HG02588 (cell line): ENCODE data around the gene HSFX3.
"Not testable (repeated sequence)": the region's sequence is repeated elsewhere in the genome, so short reads cannot be mapped to it uniquely, and the experiment has no call there.

Source experiments
- ATAC-seq: cut with Tn5 transposase; IDR thresholded peaks from one replicate; pipeline ENCODE4 v1.9.1; 2021; ENCODE audit warnings: mild to moderate bottlenecking, moderate library complexity; ENCODE audit not compliant: unreplicated experiment

HSFX3 gene

DNA sequence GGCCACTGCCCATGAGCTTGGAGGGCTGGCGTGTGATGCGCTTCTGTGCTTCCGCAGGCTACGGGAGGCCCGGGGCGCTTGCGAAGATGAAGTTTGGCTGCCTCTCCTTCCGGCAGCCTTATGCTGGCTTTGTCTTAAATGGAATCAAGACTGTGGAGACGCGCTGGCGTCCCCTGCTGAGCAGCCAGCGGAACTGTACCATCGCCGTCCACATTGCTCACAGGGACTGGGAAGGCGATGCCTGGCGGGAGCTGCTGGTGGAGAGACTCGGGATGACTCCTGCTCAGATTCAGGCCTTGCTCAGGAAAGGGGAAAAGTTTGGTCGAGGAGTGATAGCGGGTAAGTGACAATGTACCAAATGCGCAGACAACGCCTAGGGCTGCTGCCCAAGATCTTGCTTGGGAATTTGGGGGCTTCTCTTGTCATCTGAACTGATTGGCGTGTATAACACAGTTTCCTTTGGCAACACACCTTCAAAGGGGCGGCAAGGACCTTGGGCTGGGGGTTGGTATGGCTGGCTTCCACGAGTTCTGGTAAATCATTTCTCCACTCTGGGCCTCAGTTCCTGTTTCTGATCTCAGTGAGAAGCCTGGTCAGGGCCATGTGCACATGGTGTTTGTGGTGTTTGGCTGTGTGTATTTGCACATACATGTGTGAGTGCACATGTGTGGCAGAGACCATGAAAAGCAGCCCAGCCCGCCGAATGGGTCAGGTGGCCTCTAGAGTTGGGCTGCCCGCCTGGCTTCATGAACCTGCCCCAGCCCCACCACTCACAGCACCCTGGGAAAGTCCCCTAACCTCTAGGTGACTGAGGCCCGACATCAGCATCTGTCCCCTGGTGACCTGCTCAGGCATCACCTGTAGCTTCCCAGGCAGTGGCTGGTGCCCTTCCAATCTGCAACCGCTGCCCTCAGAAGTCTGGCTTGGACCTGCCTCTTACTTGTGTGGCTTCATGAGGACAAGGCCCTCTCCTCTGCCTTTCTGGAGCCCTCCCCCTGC, 3.9 kb downstream of the HSFX3 start:
- ATAC-seq, result not testable (repeated sequence)

- ATAC-seq, result no peak
These were observed 8.1 kb downstream of the HSFX3 start for GRCh38 chrX:149541521-149542047.

GRCh38 chrX:149540621-149541520, 8.9 kb downstream of the HSFX3 start, which contains the start of gene EOLA1:
Gene EOLA1 (plus strand): TSS chrX:149541012. CDS start chrX:149545631, 4,619 bp downstream.
- ATAC-seq, result peak; percentile 82

- peak; percentile 1 for ATAC-seq
These were observed 9.5 kb downstream of the HSFX3 start for GRCh38 chrX:149540131-149540620.

- ATAC-seq, result peak; percentile 31
These were observed 10.2 kb downstream of the HSFX3 start for GRCh38 chrX:149539283-149540130.

GRCh38 chrX:149537474-149537873, 12.2 kb downstream of the HSFX3 start:
- not testable (repeated sequence) for ATAC-seq

- not testable (repeated sequence) for ATAC-seq
These were observed 14.7 kb downstream of the HSFX3 start for GRCh38 chrX:149534926-149535602.

DNA sequence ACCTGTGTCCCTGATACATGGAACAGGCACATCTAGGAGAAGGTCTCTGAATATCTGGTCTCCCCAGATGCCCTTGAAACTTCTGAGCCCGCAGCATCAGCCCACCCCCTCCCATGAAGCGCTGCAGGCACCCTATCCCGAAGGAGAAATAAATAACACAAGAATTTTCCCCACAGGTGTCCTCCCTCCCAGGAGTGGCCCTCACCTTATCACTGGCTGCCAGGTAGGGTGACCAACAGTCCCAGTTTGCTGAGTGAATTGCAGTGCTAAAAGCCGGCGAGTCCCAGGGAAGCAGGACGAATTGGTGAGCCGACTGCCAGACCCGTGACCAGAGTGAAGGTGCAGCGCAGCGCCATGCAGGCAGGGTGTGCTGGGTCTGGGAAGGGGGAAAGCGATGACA, 15.7 kb downstream of the HSFX3 start:
- not testable (repeated sequence) for ATAC-seq

DNA sequence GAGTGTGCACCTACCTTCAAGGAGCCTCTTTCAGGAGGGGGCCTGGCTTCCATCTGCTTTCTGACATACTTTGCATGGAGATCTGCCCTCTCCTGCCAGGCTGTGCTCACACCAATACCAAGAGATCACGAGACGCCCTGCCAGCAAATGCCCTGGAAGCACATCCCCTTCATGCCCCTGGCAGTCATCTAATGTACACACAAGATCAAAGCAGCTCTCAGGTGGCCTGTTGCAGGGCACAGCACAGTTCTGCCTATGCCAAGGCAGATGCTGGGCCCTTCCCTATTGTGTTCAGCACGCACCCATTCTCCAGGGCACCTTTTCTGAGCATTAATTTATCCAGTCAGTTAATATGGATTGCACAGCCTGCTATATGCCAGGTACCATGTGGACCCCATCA, 16.9 kb downstream of the HSFX3 start:
- not testable (repeated sequence) for ATAC-seq

- ATAC-seq, result peak; percentile 66
These were observed 18.1 kb downstream of the HSFX3 start for GRCh38 chrX:149531599-149531998.

DNA sequence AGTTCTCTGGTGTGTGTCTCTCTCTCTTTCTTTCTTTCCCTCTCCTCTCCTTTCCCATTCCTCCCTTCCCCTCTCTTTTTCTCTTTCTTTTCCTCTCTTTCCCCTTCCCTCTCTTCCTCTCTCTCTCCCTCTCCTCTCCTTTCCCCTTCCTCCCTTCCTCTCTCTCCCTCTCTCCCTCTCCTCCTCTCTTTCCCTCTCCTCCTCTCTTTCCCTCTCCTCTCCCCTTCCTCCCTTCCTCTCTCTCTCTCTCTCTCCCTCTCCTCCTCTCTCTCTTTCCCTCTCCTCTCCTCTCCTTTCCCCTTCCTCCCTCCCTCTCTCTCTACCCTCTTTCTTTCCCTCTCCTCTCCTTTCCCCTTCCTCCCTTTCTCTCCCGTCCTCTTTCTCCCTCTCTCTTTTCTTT, 21.3 kb downstream of the HSFX3 start:
- no peak for ATAC-seq

GRCh38 chrX:149527705-149528104, 22.0 kb downstream of the HSFX3 start:
- ATAC-seq, result no peak

- ATAC-seq, result not testable (repeated sequence)
These were observed 23.2 kb downstream of the HSFX3 start for GRCh38 chrX:149526318-149527033.

DNA sequence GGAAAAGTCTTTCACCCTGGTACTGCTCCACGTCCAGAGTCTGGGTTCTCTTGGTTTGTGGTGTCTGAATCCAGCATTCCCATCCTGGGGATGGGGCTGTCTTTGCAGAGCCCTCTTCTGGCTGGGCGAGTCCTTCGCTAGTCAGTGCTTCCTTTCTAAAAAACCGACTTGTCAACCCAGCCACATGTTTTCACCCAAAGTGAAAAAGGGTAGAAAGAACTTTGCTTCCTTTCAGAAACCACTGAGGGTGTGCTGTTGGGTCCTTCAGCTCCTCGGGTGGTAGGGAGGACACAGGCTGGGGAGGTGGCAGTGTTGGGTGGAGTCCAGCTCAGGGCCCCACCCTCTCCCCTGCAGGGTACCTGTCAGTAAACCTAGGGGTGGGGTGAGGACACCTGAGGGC, 23.8 kb downstream of the HSFX3 start:
- ATAC-seq, result peak; percentile 51

DNA sequence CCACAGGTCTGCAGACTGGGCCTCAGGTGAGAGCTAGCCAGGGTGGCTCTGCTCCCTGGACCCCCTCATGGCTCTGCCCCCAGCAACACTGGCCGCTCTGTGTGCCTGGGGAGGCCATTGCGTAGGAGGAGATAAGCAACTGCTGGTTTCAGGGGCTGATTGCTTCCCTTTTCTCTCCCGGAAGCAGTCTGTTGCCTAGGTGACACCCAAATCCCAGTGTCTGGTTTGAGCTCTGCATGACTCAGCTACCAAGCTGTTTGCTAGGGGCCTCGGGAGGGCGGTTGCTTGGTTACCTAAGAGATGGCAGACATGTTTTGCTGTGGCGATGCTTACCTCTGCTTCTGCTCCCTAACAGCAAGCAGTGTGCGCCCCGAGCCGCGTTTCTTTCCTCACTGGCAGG, 24.3 kb downstream of the HSFX3 start:
- ATAC-seq, result peak; percentile 92

- no peak for ATAC-seq
These were observed 26.8 kb downstream of the HSFX3 start for GRCh38 chrX:149522916-149523315.

DNA sequence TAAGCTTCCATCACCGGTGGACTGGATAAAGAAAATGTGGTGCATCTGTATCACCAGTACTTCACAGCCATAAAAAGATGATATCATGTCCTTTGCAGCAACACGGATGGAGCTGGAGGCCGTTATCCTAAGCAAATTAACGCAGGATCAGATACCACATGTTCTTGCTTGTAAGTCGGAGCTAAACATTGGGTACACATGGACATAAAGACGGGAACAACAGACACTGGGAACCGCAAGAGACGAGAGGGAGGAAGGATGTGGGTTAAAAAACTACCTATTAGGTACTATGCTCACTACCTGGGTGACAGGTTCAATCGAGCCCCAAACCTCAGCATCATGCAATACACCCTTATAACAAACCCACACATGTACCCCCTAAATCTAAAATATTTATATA, 28.3 kb downstream of the HSFX3 start:
- no peak for ATAC-seq

GRCh38 chrX:149520636-149521277, 29.0 kb downstream of the HSFX3 start:
- not testable (repeated sequence) for ATAC-seq
